ENCODE data around the gene SMIM1. TPM values are rescaled to one million over a fixed set of nuclear protein-coding genes. Genes with fewer than 3 reads are reported as not detected.
A peak's percentile ranks its signal among the peaks of the same experiment; 100 is the strongest.

Gene SMIM1
- total and polyA plus RNA-seq, 9 of the 15 experiments (the other 6 are each of a cell fraction or from before 2014, with no cell fraction given) = 2.3 to 125 (median 24.3) TPM

DNA sequence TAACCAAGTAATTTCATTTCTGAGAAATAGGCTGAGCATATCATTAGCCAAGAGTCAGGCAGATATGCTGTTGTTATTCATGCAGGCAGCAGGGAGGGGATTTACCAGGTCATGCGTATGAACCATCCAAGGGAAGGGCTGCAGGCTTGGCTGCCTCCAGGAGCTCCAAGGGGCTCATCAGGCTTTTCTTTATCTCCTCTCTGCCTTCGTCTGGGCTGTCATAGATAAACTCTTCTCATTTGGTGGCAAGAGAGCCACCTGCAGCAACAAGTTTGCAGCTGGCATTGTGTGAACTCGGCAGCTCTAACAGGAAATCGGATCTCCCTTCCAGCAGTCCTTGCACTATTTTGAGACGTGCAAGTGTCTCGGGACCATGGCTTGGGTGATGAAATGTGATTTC lies 12.8 kb upstream of the SMIM1 start (continued):
- TF ChIP-seq SMARCA5 (IDR thresholded peaks at IDR 0.05) (no peak), ZNF586 (CRISPR knock-in tag; conservative IDR thresholded peaks at IDR 0.05) (no peak), ZNF717 (CRISPR knock-in tag; IDR thresholded peaks at IDR 0.05) (no peak), NRF1 (conservative IDR thresholded peaks at IDR 0.05 in 1 of 2, IDR thresholded peaks at IDR 0.05 in 1 of 2) (peak; percentile 55 to 62), SREBF2 (CRISPR knock-in tag; IDR thresholded peaks at IDR 0.05) (no peak), BCOR (IDR thresholded peaks at IDR 0.05) (peak; percentile 67; the same call in 1 of the 2 replicates), ZNF778 (CRISPR knock-in tag; IDR thresholded peaks at IDR 0.05) (no peak), ARID1B (IDR thresholded peaks at IDR 0.05) (peak; percentile 81), ZNF133 (CRISPR knock-in tag; IDR thresholded peaks at IDR 0.05) (no peak), SMARCB1 (IDR thresholded peaks at IDR 0.05; ENCODE audit: insufficient read length, low read depth) (no peak), ARHGAP35 (IDR thresholded peaks at IDR 0.05; ENCODE audit: partially characterized antibody) (no peak), ELF4 (CRISPR knock-in tag; IDR thresholded peaks at IDR 0.05) (no peak), MECOM (CRISPR knock-in tag; IDR thresholded peaks at IDR 0.05) (peak; percentile 71; the same call in 1 of the 2 replicates), CREBBP (IDR thresholded peaks at IDR 0.05; ENCODE audit: low read depth, low read length) (no peak), GTF2E2 (tag; IDR thresholded peaks at IDR 0.05) (no peak), PML (IDR thresholded peaks at IDR 0.05; ENCODE audit: low read length) (no peak), ZNF583 (CRISPR knock-in tag; IDR thresholded peaks at IDR 0.05) (no peak), HCFC1 (IDR thresholded peaks at IDR 0.05; ENCODE audit: low read depth, low read length) (no peak), ZBTB7A (IDR thresholded peaks at IDR 0.05; ENCODE audit: borderline replicate concordance, control insufficient read depth, low read depth, low read length) (no peak), HDAC2 (IDR thresholded peaks at IDR 0.05) (0 out of 2 replicates have a peak, but pooled peaks have one; percentile 38), CAMTA2 (CRISPR knock-in tag; conservative IDR thresholded peaks at IDR 0.05) (no peak), RBM15 (IDR thresholded peaks at IDR 0.05; ENCODE audit: insufficient read depth, low read length) (no peak), BCL6 (CRISPR knock-in tag; IDR thresholded peaks at IDR 0.05) (no peak), CTBP1 (IDR thresholded peaks at IDR 0.05; ENCODE audit: borderline replicate concordance) (0 out of 2 replicates have a peak, but pooled peaks have one; percentile 12)
- TF ChIP-seq, protein P1, sequence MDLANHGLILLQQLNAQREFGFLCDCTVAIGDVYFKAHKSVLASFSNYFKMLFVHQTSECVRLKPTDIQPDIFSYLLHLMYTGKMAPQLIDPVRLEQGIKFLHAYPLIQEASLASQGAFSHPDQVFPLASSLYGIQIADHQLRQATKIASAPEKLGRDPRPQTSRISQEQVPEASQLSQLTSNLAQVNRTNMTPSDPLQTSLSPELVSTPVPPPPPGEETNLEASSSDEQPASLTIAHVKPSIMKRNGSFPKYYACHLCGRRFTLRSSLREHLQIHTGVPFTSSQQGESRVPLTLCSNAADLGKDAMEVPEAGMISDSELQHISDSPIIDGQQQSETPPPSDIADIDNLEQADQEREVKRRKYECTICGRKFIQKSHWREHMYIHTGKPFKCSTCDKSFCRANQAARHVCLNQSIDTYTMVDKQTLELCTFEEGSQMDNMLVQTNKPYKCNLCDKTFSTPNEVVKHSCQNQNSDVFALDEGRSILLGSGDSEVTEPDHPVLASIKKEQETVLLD (IDR thresholded peaks at IDR 0.05) = no peak
- TF ChIP-seq, protein P2, sequence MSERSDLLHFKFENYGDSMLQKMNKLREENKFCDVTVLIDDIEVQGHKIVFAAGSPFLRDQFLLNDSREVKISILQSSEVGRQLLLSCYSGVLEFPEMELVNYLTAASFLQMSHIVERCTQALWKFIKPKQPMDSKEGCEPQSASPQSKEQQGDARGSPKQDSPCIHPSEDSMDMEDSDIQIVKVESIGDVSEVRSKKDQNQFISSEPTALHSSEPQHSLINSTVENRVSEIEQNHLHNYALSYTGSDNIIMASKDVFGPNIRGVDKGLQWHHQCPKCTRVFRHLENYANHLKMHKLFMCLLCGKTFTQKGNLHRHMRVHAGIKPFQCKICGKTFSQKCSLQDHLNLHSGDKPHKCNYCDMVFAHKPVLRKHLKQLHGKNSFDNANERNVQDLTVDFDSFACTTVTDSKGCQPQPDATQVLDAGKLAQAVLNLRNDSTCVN (CRISPR knock-in tag; IDR thresholded peaks at IDR 0.05) = no peak
- TF ChIP-seq, protein P3, sequence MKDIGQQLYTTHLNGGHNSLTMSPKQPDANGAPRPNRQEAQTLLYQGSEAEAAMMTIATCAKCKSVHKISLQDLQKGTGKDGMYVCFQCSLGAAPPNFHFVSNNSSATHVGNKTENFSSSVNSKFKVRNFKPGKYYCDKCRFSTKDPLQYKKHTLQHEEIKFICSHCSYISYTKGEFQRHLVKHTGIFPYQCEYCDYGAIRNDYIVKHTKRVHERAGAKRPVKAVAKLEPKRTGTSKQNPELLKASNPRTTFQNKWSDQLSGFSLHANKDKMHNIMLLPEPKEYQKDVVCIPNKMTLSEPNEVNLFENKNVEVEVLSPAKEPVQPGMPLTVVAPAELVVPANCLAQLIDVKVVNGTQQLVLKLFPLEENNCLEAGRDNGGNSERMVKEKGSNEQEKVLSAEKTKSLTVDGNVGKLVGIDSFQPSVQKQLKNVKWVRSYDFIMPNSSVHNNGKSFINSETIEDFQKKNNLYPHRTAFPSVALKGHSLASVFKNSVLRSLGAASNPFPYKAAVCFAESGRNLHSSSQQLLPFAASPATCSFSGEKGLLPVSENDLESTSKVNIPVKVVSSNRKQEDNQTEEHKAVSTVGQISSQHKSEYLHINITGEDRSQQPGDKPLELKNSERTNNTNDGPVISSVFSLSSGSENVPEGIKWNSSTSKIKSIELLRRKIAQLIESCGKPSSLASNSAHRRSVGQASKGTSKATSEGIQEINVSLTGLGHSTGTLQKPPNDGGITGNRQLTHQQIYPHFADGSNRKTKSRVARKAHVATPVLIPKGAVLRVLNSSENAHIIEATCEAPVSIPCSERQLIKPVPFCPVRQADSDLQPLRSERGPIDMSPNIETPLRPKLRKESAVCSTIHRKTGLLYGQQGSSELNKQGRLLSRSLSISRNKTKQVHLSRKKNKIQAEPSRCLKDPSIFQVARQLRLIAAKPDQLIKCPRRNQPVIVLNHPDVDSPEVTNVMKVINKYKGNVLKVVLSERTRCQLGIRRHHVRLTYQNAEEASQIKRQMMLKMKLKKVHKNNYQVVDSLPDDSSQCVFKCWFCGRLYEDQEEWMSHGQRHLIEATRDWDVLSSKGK (CRISPR knock-in tag; IDR thresholded peaks at IDR 0.05) = no peak
